ENCODE data around the gene TSPAN15. TPM values are rescaled to one million over a fixed set of nuclear protein-coding genes. Genes with fewer than 3 reads are reported as not detected.
A peak's percentile ranks its signal among the peaks of the same experiment; 100 is the strongest.

The TSPAN15 gene
- total and polyA plus RNA-seq, 4 experiments from 2014 or later: 2.4 to 18.1 (median 9.4) TPM

GRCh38 chr10:69468751-69469089, 17.5 kb downstream of the TSPAN15 start:
- peak overlapping the region in 1 of 8 donors; percentile 3 for H3K4me3 Mint-ChIP-seq
- H3K9me3 Mint-ChIP-seq: no peaks in the 10 kb centered on the region
- no peaks in the 10 kb centered on the region for H3K9me3 ChIP-seq (ENCODE audit: control insufficient read depth in 1 of 2, low read length in 2 of 2)
- peaks cover 0 to 2% of the 10 kb centered on the region in 2 donors for H3K27me3 Mint-ChIP-seq
- peaks cover 34% of the 10 kb centered on the region for H3K4me1 ChIP-seq (ENCODE audit: insufficient read depth, low read length)
- intact Hi-C loops (cut with micrococcal nuclease): no loop called here
- CTCF ChIA-PET (ENCODE audit: partially characterized antibody): interaction anchor here (0.9 to 1.7 kb wide), 4 partner anchors 12 to 61 kb away, joined by 3 read pairs; no protein-coding TSS in a partner anchor
- H3K36me3 ChIP-seq (ENCODE audit: insufficient read depth, low read length): no peaks in the 10 kb centered on the region
- no peaks in the 10 kb centered on the region for H3K27me3 ChIP-seq (ENCODE audit: insufficient read depth, low read length)
- H3K27ac Mint-ChIP-seq: peak overlapping the region in 4 of 7 donors; percentile 9 to 75 (median 58)
- H3K4me3 ChIP-seq (ENCODE audit: low read length in 2 of 2): no peak overlapping the region
- H3K36me3 Mint-ChIP-seq: peaks cover 0 to 5% of the 10 kb centered on the region in 2 donors
- POLR2A ChIA-PET (ENCODE audit: partially characterized antibody): no interaction called here
- H3K4me1 Mint-ChIP-seq: peaks cover 11 to 47% (median 24%) of the 10 kb centered on the region in 4 donors
- no peak overlapping the region for H3K27ac ChIP-seq (ENCODE audit: low read depth, low read length)
- DNase-seq: no peak

GRCh38 chr10:69469976-69470375, 18.7 kb downstream of the TSPAN15 start:
- Mint-ChIP-seq H3K4me3 (no peak overlapping the region), H3K4me1 (peaks cover 9 to 35% (median 16%) of the 10 kb centered on the region in 4 donors), H3K9me3 (no peaks in the 10 kb centered on the region), H3K27me3 (peaks cover 0 to 2% of the 10 kb centered on the region in 2 donors), H3K27ac (peak overlapping the region in 2 of 7 donors; percentile 3 to 43), H3K36me3 (peaks cover 0 to 5% of the 10 kb centered on the region in 2 donors)
- H3K9me3 ChIP-seq (ENCODE audit: control insufficient read depth in 1 of 2, low read length in 2 of 2): no peaks in the 10 kb centered on the region
- POLR2A ChIA-PET (ENCODE audit: partially characterized antibody): no interaction called here
- H3K27ac ChIP-seq (ENCODE audit: low read depth, low read length): no peak overlapping the region
- H3K27me3 ChIP-seq (ENCODE audit: insufficient read depth, low read length): no peaks in the 10 kb centered on the region
- H3K4me1 ChIP-seq (ENCODE audit: insufficient read depth, low read length): peaks cover 22% of the 10 kb centered on the region
- no peak for DNase-seq
- intact Hi-C loops (cut with micrococcal nuclease): no loop called here
- no peak overlapping the region for H3K4me3 ChIP-seq (ENCODE audit: low read length in 2 of 2)
- H3K36me3 ChIP-seq (ENCODE audit: insufficient read depth, low read length): no peaks in the 10 kb centered on the region
- CTCF ChIA-PET (ENCODE audit: partially characterized antibody): no interaction called here

- ChIA-PET POLR2A (ENCODE audit: partially characterized antibody) (no interaction called here), CTCF (ENCODE audit: partially characterized antibody) (interaction anchor here (1.0 kb wide), 1 partner anchor 43 kb away, joined by 3 read pairs; no protein-coding TSS in a partner anchor)
- DNase-seq: no peak
- Mint-ChIP-seq H3K27ac (peak overlapping the region in 5 of 7 donors; percentile 3 to 80 (median 45)), H3K36me3 (peaks cover 0 to 5% of the 10 kb centered on the region in 2 donors), H3K27me3 (peaks cover 0 to 2% of the 10 kb centered on the region in 2 donors), H3K4me1 (peaks cover 2 to 27% (median 9%) of the 10 kb centered on the region in 4 donors), H3K4me3 (peak overlapping the region in 1 of 8 donors; percentile 43), H3K9me3 (no peaks in the 10 kb centered on the region)
- Histone ChIP-seq H3K36me3 (ENCODE audit: insufficient read depth, low read length) (no peaks in the 10 kb centered on the region), H3K4me3 (ENCODE audit: low read length in 2 of 2) (no peak overlapping the region), H3K9me3 (ENCODE audit: control insufficient read depth in 1 of 2, low read length in 2 of 2) (no peaks in the 10 kb centered on the region), H3K4me1 (ENCODE audit: insufficient read depth, low read length) (peaks cover 14% of the 10 kb centered on the region), H3K27me3 (ENCODE audit: insufficient read depth, low read length) (no peaks in the 10 kb centered on the region), H3K27ac (ENCODE audit: low read depth, low read length) (no peak overlapping the region)
- intact Hi-C loops (cut with micrococcal nuclease): no loop called here
Observed at GRCh38 chr10:69470463-69471384, 19.5 kb downstream of the TSPAN15 start.

- Mint-ChIP-seq H3K4me3 (no peak overlapping the region), H3K9me3 (no peaks in the 10 kb centered on the region), H3K4me1 (peaks cover 0 to 13% (median 4%) of the 10 kb centered on the region in 4 donors), H3K27ac (peak overlapping the region in 2 of 7 donors; percentile 0 to 51), H3K36me3 (peaks cover 0 to 9% of the 10 kb centered on the region in 2 donors), H3K27me3 (peaks cover 0 to 2% of the 10 kb centered on the region in 2 donors)
- no peak for DNase-seq
- POLR2A ChIA-PET (ENCODE audit: partially characterized antibody): interaction anchor here (0.8 kb wide), 1 partner anchor 21 kb away, joined by 3 read pairs; no protein-coding TSS in a partner anchor
- H3K27ac ChIP-seq (ENCODE audit: low read depth, low read length): no peak overlapping the region
- H3K4me3 ChIP-seq (ENCODE audit: low read length in 2 of 2): no peak overlapping the region
- no peaks in the 10 kb centered on the region for H3K27me3 ChIP-seq (ENCODE audit: insufficient read depth, low read length)
- CTCF ChIA-PET (ENCODE audit: partially characterized antibody): no interaction called here
- peaks cover 4% of the 10 kb centered on the region for H3K4me1 ChIP-seq (ENCODE audit: insufficient read depth, low read length)
- H3K36me3 ChIP-seq (ENCODE audit: insufficient read depth, low read length): no peaks in the 10 kb centered on the region
- H3K9me3 ChIP-seq (ENCODE audit: control insufficient read depth in 1 of 2, low read length in 2 of 2): no peaks in the 10 kb centered on the region
- intact Hi-C loops (cut with micrococcal nuclease): no loop called here
Observed at GRCh38 chr10:69472142-69472541, 20.9 kb downstream of the TSPAN15 start.

GRCh38 chr10:69472544-69472943, 21.3 kb downstream of the TSPAN15 start:
- Mint-ChIP-seq H3K27ac (peak overlapping the region in 1 of 7 donors; percentile 0), H3K36me3 (peaks cover 0 to 9% of the 10 kb centered on the region in 2 donors), H3K27me3 (peaks cover 0 to 2% of the 10 kb centered on the region in 2 donors), H3K9me3 (no peaks in the 10 kb centered on the region), H3K4me3 (no peak overlapping the region), H3K4me1 (peaks cover 0 to 9% (median 4%) of the 10 kb centered on the region in 4 donors)
- Histone ChIP-seq H3K4me3 (ENCODE audit: low read length in 2 of 2) (no peak overlapping the region), H3K27me3 (ENCODE audit: insufficient read depth, low read length) (no peaks in the 10 kb centered on the region), H3K27ac (ENCODE audit: low read depth, low read length) (no peak overlapping the region), H3K4me1 (ENCODE audit: insufficient read depth, low read length) (peaks cover 4% of the 10 kb centered on the region), H3K9me3 (ENCODE audit: control insufficient read depth in 1 of 2, low read length in 2 of 2) (no peaks in the 10 kb centered on the region), H3K36me3 (ENCODE audit: insufficient read depth, low read length) (no peaks in the 10 kb centered on the region)
- CTCF ChIA-PET (ENCODE audit: partially characterized antibody): no interaction called here
- intact Hi-C loops (cut with micrococcal nuclease): no loop called here
- POLR2A ChIA-PET (ENCODE audit: partially characterized antibody): no interaction called here
- DNase-seq: no peak

GRCh38 chr10:69473304-69473990, 22.2 kb downstream of the TSPAN15 start:
- Mint-ChIP-seq H3K4me1 (peaks cover 0 to 4% (median 3%) of the 10 kb centered on the region in 4 donors), H3K9me3 (no peaks in the 10 kb centered on the region), H3K36me3 (peaks cover 0 to 9% of the 10 kb centered on the region in 2 donors), H3K4me3 (no peak overlapping the region), H3K27ac (no peak overlapping the region), H3K27me3 (peaks cover 0 to 2% of the 10 kb centered on the region in 2 donors)
- POLR2A ChIA-PET (ENCODE audit: partially characterized antibody): no interaction called here
- intact Hi-C loops (cut with micrococcal nuclease): no loop called here
- no peaks in the 10 kb centered on the region for H3K36me3 ChIP-seq (ENCODE audit: insufficient read depth, low read length)
- no peaks in the 10 kb centered on the region for H3K9me3 ChIP-seq (ENCODE audit: control insufficient read depth in 1 of 2, low read length in 2 of 2)
- no peaks in the 10 kb centered on the region for H3K4me1 ChIP-seq (ENCODE audit: insufficient read depth, low read length)
- H3K27me3 ChIP-seq (ENCODE audit: insufficient read depth, low read length): no peaks in the 10 kb centered on the region
- no peak for DNase-seq
- H3K4me3 ChIP-seq (ENCODE audit: low read length in 2 of 2): no peak overlapping the region
- CTCF ChIA-PET (ENCODE audit: partially characterized antibody): no interaction called here
- H3K27ac ChIP-seq (ENCODE audit: low read depth, low read length): no peak overlapping the region
